ENCODE data around the gene USP6NL.

The USP6NL gene

DNA sequence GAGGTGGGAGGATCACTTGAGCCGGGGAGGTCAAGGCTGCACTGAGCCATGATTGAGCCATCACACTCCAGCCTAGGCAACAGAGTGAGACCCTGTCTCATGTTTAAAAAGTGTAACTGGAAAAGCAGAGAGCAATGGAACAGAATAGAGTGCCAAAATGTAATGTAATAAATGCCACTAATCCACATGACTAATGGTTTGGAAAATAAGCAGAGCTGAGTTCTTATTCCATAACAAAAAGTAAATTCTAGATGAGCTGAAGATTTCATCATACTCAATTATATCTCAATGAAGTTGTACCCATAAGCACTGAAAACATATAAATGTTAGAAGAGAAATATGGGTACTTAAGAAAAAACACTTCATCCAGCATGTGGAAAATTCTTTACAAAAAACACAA is 132.6 kb downstream of the USP6NL start:
- DNase-seq (ENCODE audit: low spot score): no peak

DNA sequence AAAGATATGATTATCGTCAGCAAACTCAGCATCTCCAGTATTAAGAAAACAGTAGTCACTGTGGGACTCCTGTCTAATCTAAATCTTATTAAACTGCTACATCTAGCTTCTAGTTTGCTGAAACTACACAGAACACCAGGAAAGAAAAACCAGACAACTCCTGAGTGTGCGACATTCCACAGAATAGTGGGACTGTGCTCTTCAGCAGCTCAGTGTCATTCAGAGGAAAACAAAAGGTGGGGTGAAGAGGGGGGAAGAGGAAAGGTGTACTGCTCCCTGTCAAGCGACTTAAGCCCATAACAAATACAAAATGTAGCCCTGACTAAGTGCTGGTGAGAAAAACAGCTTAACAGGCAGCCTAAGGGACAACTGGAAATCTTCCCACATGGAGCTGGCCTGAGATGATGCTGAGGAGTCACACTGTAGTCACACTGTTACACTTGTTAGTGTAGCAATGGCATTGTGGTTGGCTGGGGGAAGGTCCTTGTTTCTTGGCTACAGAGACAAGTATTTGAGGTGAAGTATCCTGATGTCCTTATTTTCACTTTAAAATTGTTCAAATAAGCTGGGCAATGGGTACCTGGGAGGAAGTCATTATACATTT is 135.5 kb downstream of the USP6NL start:
- peak; percentile 8 for DNase-seq (ENCODE audit: low spot score)

DNA sequence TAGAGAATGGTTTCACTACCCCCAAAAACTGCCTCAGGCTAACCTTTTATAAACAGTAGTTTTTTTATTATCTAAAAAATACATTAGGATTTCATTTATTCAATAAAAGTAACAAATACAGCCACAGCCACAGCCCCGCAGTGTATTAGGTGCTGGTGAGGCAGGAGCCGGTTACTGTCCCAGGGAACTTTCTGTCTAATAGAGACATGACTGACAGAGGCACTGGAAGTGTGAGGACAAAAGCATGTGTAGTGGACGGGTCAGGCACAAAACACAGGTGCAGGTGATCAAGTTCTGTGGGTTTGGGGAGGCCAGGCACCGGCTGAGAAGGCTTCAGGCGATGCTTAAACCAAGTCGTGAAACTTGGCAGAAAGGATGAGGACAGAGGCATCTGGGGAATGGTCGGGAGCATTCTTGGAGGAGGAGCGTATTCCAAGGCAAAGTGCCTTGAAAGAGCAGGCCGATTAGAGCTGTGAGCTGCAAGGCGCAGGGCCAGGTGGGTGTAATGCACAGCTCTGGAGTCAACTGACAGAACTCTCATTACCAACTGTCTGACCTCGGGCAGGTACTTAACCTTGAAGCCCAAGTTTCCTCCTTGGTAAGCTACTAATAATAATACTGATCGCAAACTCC is 138.2 kb downstream of the USP6NL start:
- no peak for DNase-seq (ENCODE audit: low spot score)

DNA sequence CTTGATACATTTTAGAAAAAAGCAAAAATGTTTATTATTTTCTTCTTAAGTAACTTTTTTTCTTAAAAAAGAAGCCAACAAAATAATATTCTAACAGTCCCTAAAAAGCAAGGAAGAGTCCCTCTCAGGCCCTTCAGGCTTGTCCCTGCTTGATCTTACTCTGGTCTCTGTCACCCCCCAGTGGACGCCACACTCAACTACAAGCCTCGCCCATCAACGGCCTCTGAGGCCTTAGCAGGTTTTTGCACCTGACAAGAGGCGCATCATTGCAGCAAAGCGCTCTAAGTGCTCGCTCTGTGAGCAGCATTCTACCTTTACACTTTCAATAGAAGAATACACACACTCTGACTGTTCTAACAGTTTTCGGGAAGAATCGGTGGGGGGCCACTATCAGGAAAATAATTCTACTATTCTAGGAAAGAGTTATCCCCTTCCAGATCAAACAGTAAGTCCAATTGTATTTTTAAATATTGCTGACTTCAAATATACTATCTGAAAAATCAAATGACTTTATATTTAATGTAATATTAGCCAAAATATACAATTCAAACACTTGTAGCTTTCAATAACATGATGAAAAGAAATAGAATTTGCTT is 139.2 kb downstream of the USP6NL start:
- DNase-seq (ENCODE audit: low spot score): peak; percentile 56

DNA sequence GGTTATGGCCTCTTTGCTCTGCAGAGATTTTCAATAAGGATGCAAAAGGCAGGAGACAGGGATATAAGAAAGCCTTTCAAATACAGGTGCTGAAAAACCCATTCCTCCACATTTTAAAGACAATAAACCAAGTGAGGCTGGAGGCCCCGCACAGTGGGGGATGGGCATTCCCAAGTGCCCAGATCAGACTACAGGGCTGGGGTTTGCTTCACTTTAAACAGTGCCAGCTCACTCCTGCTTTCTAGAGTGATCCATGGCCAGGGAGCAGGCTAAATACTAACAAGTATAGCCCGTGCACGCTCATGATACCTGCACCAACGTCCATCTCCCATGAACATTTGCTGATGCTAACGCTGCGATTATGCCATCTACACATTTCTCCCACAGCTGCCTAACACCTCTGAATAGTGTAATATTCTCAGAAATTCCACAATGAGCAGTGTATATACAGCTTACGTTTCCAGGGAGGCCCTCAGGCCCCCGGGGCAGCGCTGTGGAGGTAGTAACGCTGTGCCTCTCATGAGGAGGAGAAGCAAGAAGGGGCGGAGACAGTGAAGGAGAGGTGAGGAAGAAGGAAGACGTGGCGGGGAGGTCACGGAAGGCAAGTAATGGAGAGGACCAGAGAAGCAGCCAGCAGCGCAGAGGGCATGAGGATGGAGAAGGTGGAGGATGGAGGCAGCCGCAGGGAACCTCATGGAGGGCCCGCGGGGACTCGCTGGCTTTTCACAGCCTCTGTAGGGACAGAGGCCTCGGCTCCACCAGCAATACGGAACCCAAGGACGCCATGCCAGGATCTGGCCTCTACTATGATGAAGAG is 141.7 kb downstream of the USP6NL start:
- no peak for DNase-seq (ENCODE audit: low spot score)

DNA sequence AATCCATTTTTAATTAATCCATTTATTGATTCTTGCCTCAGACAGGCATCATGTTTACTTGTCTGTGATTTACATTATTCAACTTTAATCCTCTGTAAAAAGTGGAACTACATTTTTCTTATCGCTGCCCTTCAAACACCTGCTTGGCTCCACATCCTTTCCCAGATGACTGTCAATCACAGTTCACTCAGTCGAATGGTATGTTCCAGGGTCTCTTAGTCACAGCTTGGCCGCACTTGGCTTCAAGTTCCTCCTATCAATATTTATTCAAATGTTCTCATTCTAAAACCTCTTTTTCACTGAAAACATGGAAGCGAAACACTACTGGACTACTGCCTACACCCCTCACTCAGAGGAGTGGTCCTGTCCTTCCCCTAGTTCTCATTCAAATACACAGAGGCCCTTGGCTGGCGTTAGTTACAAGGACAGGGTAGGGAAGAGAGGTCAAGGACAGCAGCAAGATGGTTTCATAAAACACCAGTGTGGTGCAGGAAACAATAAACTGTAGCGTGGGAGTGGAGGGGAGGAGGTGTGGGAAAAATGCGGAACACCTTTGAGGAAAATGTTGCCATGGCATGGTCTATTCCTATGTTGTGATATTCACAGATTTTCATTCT is 143.2 kb downstream of the USP6NL start:
- DNase-seq (ENCODE audit: low spot score): peak; percentile 74

DNA sequence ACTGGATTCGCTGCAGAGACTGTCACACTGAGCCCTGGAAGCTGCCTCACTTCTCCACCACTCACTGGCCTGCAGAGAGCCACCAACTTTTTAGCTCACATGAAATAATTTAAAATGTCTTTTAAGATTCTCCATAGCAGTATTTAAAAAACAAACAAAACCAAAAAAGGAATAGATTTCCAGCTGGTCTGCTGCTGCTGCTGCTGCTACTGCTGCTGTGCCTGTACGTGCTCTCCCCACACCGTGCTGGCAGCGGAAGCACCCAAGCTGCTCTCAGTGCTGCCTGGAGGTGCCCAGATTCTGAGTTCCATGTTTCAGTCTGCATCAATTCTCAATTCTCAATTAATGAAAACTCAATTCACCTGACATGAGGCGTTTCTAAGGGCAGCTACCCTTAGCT is 146.0 kb downstream of the USP6NL start:
- no peak for DNase-seq (ENCODE audit: low spot score)

DNA sequence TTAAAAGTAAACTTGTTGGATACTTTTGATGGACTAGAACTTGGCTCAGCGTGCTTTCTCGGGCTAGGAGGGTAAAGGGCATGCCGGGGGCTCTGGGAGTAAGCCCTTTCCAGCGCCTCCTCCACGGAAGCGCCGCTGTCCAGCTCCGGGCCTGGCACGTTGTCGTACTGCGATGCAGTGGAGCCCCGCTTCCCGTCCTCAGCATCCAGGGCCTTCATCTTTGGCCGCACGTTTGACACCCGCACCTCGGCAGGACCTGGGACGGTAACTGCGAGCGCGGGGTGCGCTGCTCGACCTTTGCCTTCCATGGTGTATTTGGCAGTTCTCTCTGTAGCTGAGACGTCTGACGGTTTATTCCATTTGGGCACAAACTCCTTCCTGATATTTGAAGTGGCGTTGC is 148.3 kb downstream of the USP6NL start:
- DNase-seq (ENCODE audit: low spot score): no peak

DNA sequence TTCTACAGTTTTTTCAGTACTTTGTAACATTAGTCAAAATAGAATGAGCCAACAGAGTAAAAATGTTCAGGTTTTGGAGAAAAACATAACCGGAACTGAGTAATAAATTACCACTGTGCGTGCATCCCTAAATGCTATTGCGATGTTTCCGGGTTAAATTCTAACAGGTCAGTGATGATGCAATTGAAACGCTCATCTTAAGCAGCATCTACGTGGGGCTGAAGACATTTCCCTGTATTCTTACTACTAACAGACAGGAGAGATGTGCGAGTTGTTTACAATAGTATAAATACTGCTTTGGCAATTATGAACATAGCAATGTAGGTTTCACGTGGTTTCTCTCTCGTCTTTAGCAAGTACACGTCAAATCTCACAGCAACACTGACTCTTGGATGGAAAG is 149.4 kb downstream of the USP6NL start:
- DNase-seq (ENCODE audit: low spot score): no peak

DNA sequence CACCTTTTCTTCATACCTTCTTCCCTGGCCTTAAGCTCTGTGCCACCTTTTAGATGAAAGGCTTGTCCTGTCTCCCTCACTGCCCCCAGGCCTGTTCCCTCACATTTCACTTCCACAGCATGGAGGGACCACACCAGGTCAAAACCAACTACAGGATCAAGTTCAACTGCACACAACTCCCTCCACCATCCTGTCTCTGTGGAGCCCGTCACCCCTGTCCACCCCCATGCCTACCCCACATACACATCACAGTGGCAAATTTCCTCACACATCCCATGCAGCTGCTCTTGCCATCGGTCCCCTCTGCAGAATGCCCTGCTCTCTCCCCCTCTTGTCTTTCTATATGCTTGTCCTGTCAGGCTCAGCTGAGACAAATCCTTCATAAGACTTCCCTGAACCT is 154.1 kb downstream of the USP6NL start:
- no peak for DNase-seq (ENCODE audit: low spot score)

DNA sequence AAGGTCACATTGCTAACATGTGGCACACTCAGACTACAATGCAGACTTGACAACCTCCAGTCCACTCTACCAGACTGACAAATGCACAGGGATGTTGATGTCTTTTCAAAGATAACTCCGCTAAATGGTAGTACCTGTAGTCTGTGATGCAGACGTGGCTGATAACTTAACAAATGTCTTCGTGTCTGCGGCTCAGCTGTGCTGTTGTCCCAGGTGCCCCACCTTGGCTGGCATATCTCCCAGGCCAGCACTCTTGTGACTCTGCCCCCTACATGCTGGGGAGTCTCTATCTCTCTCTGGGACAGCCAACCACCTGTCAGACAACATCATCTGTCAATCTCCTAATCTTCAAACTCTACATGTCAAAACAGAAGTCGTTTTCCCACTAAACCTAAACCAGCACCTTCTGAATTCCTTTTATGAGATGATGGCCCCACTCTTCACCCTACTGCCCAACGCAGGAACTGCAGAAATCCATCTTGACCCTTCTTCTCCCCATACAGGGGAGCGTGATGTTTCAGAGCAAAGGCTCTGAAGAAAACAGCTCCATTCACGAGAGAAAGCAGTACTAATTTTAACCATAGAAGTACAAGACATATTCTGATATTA is 156.4 kb downstream of the USP6NL start:
- no peak for DNase-seq (ENCODE audit: low spot score)

DNA sequence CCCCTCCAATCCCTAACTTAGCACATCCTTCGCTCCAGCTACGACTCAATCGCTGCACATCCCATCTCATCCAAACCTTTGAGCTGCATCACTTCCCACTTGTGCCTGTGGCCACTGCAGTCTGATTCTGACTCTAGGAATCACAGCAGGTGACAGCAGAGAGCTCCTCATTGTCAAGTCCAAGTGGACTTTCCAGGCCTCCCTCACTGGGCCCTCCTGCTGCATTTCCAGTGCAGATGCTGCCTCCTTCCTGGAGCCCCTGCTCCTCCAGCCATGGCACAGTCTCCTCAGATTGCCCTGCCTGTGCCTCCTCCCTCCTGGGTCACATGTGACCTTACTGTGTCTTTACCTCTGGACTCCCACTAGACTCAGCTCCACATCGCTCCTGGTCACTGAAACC is 157.3 kb downstream of the USP6NL start:
- no peak for DNase-seq (ENCODE audit: low spot score)

DNA sequence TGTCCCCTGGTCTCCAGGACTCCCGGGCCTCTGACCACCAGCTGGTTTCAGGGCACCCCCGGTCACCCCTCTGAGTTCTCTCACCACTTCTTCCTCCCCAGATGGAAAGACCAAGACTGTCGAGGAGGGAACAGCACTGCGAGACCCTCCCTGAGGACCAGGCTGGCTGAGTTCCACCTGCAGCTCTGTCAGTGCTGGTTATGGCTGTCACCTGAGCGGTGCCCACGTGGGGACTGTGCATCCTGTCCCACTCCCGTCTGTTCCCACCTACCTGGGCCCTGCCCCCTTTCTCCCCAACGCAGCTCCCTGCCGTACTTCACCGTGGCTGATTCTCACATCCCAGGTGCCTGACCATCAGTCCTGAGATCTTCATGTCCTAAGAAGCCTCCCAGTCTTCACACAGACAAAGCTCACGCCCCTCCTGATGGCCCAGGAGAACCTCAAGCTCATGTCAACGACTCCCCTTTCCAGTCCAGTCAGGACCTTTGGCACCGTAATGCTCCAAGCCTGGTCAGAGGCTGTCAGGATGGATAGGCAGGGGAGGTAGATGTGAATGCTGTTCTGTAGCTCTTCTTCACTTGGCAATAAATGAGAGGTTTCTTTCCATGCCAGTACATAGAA is 159.7 kb downstream of the USP6NL start:
- no peak for DNase-seq (ENCODE audit: low spot score)

DNA sequence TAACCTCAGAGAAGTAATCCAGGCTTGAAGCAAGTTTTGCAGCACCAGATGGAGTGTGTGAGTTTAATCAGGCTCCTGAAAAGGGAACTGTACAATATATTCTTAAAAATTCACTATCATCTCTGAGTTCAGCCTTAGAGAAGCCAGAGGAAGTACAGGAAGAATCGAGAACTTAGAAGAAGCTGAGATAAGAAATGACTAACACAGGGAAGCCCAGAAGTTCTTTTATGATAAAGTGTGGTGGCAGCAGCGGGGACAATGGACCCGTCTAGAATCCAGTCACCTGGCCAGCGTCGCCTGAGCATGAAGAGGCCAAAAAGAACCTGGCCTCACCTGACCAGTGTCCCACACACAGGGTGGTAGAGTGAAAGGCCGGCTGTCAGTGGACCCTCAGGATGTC is 161.0 kb downstream of the USP6NL start:
- no peak for DNase-seq (ENCODE audit: low spot score)

DNA sequence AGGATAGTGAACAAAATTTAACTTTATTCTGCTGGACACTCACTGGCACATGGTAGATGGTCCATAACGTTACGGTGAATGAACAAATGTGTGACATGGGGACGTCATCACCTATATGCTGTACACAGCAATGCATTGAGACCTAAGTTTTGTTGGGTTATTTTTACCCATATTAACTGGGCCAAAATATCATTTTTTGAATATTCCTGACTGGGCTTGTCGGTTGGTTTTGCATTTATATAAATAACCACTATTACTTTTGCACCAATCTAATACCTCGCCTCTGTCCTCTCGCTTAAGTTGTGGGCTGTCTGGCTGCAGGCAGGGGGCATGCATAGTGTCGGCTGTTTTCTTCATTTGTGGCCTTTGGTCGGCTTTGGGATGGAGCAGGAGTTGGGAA is 161.7 kb downstream of the USP6NL start:
- no peak for DNase-seq (ENCODE audit: low spot score)

DNA sequence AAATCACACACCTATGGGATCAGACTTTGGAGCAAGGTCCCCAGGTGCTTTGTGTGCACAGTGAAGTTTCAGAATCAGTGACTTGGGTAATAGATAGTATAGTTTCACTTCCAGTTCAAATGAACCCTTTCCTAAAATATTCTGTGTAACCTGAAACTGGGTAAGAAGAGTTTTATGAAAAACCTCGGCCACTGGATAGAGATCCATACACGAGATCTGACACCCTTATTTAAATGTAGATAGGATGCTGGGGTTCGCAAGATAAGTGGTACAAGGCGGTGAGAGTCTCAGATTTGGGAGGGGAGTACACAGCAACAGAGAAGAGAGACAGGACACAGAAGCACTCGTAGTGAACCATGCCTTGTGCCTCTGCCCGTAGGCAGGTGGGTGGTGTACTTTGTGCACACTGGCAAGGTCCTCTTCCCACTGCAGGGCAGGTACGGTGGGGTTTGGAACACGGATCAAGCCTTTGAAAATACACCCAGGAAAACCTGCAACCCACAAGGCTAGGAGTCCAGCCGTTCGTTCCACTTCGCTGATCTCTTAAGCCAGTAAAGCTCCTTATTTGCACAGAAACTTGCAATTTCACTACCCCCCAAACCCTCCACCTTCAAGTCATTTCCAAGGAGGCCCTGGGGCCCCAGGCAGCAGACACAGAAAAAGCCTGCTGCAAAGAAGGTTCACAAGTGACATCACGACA is 162.8 kb downstream of the USP6NL start:
- no peak for DNase-seq (ENCODE audit: low spot score)

DNA sequence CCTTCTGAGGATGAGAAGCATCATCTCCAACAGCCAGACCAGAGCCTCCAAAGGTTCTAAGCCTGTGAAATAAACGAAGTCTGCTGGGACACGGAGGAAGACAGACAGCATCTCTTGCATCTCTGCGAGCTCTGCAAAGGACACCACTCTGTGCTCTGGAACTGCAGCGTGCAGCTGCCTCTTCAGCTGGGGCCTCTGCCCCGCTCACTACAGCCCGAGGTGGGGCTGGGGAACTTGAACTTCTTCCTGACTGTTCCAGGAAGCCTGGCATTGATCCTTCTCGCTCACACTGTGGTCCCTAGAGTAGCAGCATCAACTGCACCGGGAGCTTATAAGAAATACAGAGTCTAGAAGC is 163.3 kb downstream of the USP6NL start:
- DNase-seq (ENCODE audit: low spot score): no peak

DNA sequence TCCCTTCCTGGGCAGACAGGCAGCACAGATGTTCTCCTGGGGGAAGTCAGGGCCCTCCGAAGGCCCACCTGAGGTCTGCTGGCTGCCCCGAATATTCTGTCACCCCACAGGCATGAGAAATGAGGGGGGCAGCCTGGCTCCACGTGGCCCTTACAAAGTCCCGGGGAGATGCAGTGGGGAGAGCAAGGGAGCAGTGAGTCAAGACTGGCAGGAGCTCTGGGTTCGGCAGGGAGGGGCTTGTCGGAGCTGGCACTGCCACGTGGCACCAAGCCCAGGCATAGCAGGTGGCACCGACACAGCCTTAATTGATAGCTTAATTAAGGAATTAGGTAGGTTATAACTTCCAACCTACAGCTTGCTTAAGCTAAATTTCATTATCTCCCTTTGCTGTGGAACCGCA is 163.9 kb downstream of the USP6NL start:
- DNase-seq (ENCODE audit: low spot score): no peak

DNA sequence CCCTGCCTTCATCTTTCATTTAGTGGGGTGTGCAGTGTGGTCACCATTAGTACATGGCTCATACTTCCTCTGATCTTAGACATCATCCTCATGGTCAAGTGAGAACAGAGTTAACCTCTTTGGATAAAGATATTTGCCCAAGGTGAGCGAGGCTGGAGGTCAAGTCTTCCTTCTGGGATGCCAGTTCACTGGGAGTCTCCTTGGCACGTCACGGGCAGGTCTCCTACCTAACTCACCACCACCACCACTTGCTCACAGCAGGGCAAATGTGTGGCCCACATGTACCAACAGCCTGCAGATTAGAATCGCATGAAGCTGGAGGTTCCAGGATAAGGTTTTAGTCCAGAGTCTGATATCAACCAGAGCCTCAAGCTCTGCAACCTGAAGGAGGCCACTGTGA is 164.6 kb downstream of the USP6NL start:
- DNase-seq (ENCODE audit: low spot score): no peak

DNA sequence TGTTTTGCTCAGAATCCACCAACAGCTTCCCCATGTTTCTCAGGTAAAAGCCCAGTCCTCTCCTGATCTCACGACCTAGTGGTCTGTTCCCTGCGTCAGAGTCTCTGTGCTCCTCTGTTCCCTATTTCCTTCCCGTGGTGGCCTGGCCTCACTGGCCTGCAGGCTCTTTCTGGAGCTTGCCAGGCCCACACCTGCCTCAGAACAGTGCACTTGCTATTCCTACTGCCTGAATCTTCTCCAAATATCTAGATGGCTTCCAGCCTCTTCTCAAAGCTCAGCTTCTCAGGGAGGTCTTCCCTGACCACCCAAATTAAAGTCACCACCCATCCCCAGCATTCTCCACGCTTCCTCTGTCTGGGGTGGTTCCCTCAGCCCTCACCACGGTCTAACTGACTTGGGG is 165.3 kb downstream of the USP6NL start:
- no peak for DNase-seq (ENCODE audit: low spot score)

DNA sequence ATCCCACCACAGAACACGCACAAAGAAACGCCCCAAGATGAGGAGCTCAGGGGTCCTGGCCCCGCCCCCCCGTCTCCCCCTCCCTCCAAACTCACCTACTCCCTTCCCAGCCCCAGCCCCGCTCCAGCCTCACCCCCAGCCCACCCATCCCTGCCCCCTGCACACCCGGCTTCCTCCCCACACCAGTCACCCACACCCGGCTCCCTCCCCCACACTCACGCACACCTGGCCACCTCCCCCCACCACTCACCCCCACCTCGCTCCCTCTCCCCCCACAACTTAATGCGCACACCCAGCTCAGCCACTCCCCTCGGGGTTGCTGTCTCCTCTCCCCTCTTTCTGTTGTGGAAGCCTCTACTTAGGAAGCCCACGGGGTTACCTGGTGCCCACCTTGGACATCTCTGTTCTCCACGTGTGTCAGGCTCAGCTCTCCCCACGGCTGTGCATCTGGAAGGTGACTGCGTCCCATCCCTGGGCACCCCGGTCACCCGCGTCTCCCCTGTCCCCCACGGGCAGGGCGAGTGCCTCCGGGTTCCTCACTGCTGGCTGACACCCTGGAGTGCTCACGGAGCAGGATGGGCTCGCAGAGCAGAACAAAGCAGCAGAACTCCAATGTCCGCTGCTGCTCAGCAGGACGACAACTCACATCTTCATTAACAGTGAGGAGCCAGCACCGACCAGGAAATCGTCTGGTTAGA is 166.8 kb downstream of the USP6NL start:
- DNase-seq (ENCODE audit: low spot score): no peak

Measured in kidney tubule cell (primary cell).